B cell (primary cell): ENCODE measurements around the gene PSMG2.

Experiments
- EZH2 ChIP-seq: IDR thresholded peaks from 2 replicates; pipeline ENCODE4 v1.6.1; 2012; ENCODE audit warnings: borderline replicate concordance, low read depth, mild to moderate bottlenecking, moderate library complexity, low read length; ENCODE audit not compliant: insufficient read depth, poor library complexity, severe bottlenecking
- TF ChIP-seq, protein P1 (sequence below): fragments of 200-600 bp; IDR thresholded peaks from one replicate; pipeline ENCODE4 v1.8.0; 2022; ENCODE audit warnings: antibody characterized with exemption, mild to moderate bottlenecking

DNA sequence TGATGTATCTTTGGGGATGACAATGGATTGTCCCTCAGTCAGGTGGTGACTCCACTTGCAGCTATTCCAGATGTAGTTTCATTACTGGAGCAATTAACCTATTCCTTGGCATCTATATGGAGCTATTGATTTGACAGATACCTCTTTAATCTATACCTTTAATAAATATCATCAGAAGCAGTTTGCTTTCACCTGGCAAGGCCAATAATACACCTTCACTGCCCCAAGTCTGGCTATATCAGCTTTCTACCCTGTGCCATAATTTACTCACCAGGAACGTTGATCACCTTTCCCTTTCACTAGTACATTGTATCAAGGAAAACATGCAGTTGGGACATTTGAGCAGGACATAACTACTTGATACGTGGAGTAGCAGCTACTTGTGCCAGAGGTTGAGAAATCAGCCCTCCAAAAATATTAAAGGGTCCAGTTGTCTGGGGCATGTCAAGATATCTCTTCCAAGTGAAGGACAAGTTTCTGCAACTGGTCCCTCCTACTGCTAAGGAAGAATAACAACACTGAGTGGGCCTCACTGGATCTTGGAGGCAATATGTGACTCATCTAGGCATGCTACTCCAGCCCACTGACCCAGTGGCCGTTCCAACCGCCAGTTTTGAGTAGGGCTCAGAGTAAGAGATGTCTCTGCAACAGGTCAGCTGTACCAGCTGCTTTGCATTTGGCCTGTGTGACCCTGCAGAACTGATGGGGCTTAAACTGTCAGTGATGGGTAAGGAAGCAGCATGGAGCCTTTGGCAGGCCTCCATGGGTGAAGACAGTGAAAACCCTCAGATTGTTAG, 67.0 kb downstream of the PSMG2 start:
- TF ChIP-seq EZH2: no peak
- TF ChIP-seq, protein P1, sequence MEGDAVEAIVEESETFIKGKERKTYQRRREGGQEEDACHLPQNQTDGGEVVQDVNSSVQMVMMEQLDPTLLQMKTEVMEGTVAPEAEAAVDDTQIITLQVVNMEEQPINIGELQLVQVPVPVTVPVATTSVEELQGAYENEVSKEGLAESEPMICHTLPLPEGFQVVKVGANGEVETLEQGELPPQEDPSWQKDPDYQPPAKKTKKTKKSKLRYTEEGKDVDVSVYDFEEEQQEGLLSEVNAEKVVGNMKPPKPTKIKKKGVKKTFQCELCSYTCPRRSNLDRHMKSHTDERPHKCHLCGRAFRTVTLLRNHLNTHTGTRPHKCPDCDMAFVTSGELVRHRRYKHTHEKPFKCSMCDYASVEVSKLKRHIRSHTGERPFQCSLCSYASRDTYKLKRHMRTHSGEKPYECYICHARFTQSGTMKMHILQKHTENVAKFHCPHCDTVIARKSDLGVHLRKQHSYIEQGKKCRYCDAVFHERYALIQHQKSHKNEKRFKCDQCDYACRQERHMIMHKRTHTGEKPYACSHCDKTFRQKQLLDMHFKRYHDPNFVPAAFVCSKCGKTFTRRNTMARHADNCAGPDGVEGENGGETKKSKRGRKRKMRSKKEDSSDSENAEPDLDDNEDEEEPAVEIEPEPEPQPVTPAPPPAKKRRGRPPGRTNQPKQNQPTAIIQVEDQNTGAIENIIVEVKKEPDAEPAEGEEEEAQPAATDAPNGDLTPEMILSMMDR: no peak
